IPS-20b (cell line): ENCODE data around the gene CUX1.
"Not testable (repeated sequence)": the region's sequence is repeated elsewhere in the genome, so short reads cannot be mapped to it uniquely, and the experiment has no call there.

ENCODE experiments used
- H3K27ac ChIP-seq: one replicate; pipeline ENCODE4 v1.5.1; 2013; ENCODE audit warnings: low read length
- H3K27me3 ChIP-seq: 2 replicates; pipeline ENCODE4 v1.6.1; 2013; ENCODE audit warnings: mild to moderate bottlenecking, low read length, inconsistent platforms; ENCODE audit not compliant: insufficient read depth
- H3K36me3 ChIP-seq: 2 replicates; pipeline ENCODE4 v1.6.1; 2013; ENCODE audit warnings: low read depth, mild to moderate bottlenecking, inconsistent platforms, low read length, moderate library complexity; ENCODE audit not compliant: insufficient read depth
- H3K4me1 ChIP-seq: 2 replicates; pipeline ENCODE4 v1.6.1; 2013; ENCODE audit warnings: mild to moderate bottlenecking, control low read depth, inconsistent platforms, low read length, moderate library complexity; ENCODE audit not compliant: insufficient read depth
- H3K4me3 ChIP-seq: 2 replicates; pipeline ENCODE4 v1.5.1; 2013; ENCODE audit warnings: mild to moderate bottlenecking, low read length, inconsistent platforms
- H3K9ac ChIP-seq: 2 replicates; pipeline ENCODE4 v1.6.1; 2013; ENCODE audit warnings: low read depth, mild to moderate bottlenecking, inconsistent platforms, low read length, moderate library complexity
- H3K9me3 ChIP-seq: 2 replicates; pipeline ENCODE4 v1.6.1; 2013; ENCODE audit warnings: mild to moderate bottlenecking, low read depth, low read length, inconsistent platforms; ENCODE audit not compliant: insufficient read depth

CUX1 gene

GRCh38 chr7:101831396-101831795 lies 14.0 kb downstream of the CUX1 start:
- H3K4me3 ChIP-seq, H3K36me3 ChIP-seq, H3K27ac ChIP-seq, H3K4me1 ChIP-seq, H3K27me3 ChIP-seq, H3K9me3 ChIP-seq, H3K9ac ChIP-seq: not testable (repeated sequence)

- no peaks in the 10 kb centered on the region for H3K9me3 ChIP-seq
- H3K4me1 ChIP-seq = no peaks in the 10 kb centered on the region
- H3K9ac ChIP-seq = no peak overlapping the region
- no peak overlapping the region for H3K4me3 ChIP-seq
- H3K36me3 ChIP-seq = no peaks in the 10 kb centered on the region; the same call in 1 of the 2 replicates
- no peak overlapping the region for H3K27ac ChIP-seq
- no peaks in the 10 kb centered on the region for H3K27me3 ChIP-seq
Measured at GRCh38 chr7:101832205-101832631, 14.8 kb downstream of the CUX1 start.

- Histone ChIP-seq H3K4me1 (no peaks in the 10 kb centered on the region), H3K4me3 (no peak overlapping the region), H3K9ac (no peak overlapping the region), H3K36me3 (no peaks in the 10 kb centered on the region; the same call in 1 of the 2 replicates), H3K9me3 (no peaks in the 10 kb centered on the region), H3K27me3 (no peaks in the 10 kb centered on the region), H3K27ac (no peak overlapping the region)
Measured at GRCh38 chr7:101832685-101833375, 15.4 kb downstream of the CUX1 start.

GRCh38 chr7:101833799-101834198 lies 16.4 kb downstream of the CUX1 start:
- Histone ChIP-seq H3K27ac (no peak overlapping the region), H3K9me3 (no peaks in the 10 kb centered on the region), H3K4me1 (no peaks in the 10 kb centered on the region), H3K27me3 (no peaks in the 10 kb centered on the region), H3K36me3 (no peaks in the 10 kb centered on the region), H3K4me3 (no peak overlapping the region), H3K9ac (no peak overlapping the region)

GRCh38 chr7:101835136-101835535 lies 17.7 kb downstream of the CUX1 start:
- Histone ChIP-seq H3K9me3 (no peaks in the 10 kb centered on the region), H3K9ac (no peak overlapping the region), H3K4me1 (no peaks in the 10 kb centered on the region), H3K27me3 (no peaks in the 10 kb centered on the region), H3K4me3 (no peak overlapping the region), H3K27ac (no peak overlapping the region), H3K36me3 (no peaks in the 10 kb centered on the region)

- H3K9me3 ChIP-seq, H3K9ac ChIP-seq, H3K4me1 ChIP-seq, H3K4me3 ChIP-seq, H3K27ac ChIP-seq, H3K27me3 ChIP-seq, H3K36me3 ChIP-seq: not testable (repeated sequence)
Measured at GRCh38 chr7:101837433-101837832, 20.0 kb downstream of the CUX1 start.

- Histone ChIP-seq H3K4me3 (no peak overlapping the region), H3K9me3 (no peaks in the 10 kb centered on the region), H3K36me3 (no peaks in the 10 kb centered on the region), H3K9ac (no peak overlapping the region), H3K4me1 (peaks cover 3% of the 10 kb centered on the region; the same call in 1 of the 2 replicates), H3K27me3 (no peaks in the 10 kb centered on the region), H3K27ac (no peak overlapping the region)
Measured at GRCh38 chr7:101838837-101839483, 21.5 kb downstream of the CUX1 start.

GRCh38 chr7:101841328-101841727 lies 23.9 kb downstream of the CUX1 start:
- Histone ChIP-seq H3K4me1 (peaks cover 7% of the 10 kb centered on the region; the same call in 1 of the 2 replicates), H3K27ac (no peak overlapping the region), H3K4me3 (no peak overlapping the region), H3K9me3 (no peaks in the 10 kb centered on the region), H3K36me3 (no peaks in the 10 kb centered on the region), H3K27me3 (no peaks in the 10 kb centered on the region), H3K9ac (no peak overlapping the region)

- Histone ChIP-seq H3K27me3 (no peaks in the 10 kb centered on the region), H3K36me3 (peaks cover 9% of the 10 kb centered on the region; the same call in 1 of the 2 replicates), H3K9ac (no peak overlapping the region), H3K9me3 (peaks cover 9% of the 10 kb centered on the region), H3K4me3 (no peak overlapping the region), H3K27ac (no peak overlapping the region), H3K4me1 (peaks cover 7% of the 10 kb centered on the region; the same call in 1 of the 2 replicates)
Measured at GRCh38 chr7:101843293-101844271, 26.2 kb downstream of the CUX1 start.

- peaks cover 7% of the 10 kb centered on the region; the same call in 1 of the 2 replicates for H3K4me1 ChIP-seq
- H3K4me3 ChIP-seq = no peak overlapping the region
- no peaks in the 10 kb centered on the region for H3K27me3 ChIP-seq
- peaks cover 9% of the 10 kb centered on the region; the same call in 1 of the 2 replicates for H3K36me3 ChIP-seq
- peaks cover 9% of the 10 kb centered on the region for H3K9me3 ChIP-seq
- no peak overlapping the region for H3K27ac ChIP-seq
- H3K9ac ChIP-seq = no peak overlapping the region
Measured at GRCh38 chr7:101845974-101846373, 28.5 kb downstream of the CUX1 start.

- Histone ChIP-seq H3K9me3 (peaks cover 9% of the 10 kb centered on the region), H3K4me3 (no peak overlapping the region)
Measured at GRCh38 chr7:101846800-101847538, 29.5 kb downstream of the CUX1 start.

More at GRCh38 chr7:101846800-101847538, 29.5 kb downstream of the CUX1 start:
- Histone ChIP-seq H3K27me3 (no peaks in the 10 kb centered on the region), H3K4me1 (peaks cover 7% of the 10 kb centered on the region; the same call in 1 of the 2 replicates), H3K9ac (no peak overlapping the region), H3K36me3 (peaks cover 9% of the 10 kb centered on the region; the same call in 1 of the 2 replicates), H3K27ac (no peak overlapping the region)
